ENCODE data around the gene NDFIP2. TPM values are rescaled to one million over a fixed set of nuclear protein-coding genes. Genes with fewer than 3 reads are reported as not detected.

Gene NDFIP2
- total RNA-seq, 1 experiment from 2014 or later = 48.4 TPM

- H3F3A ChIP-seq (ENCODE audit: insufficient read depth, low read depth) = no peaks in the 10 kb centered on the region
- no peak overlapping the region for H3K4me2 ChIP-seq
- H3K79me2 ChIP-seq (ENCODE audit: low read depth) = no peaks in the 10 kb centered on the region
- TF ChIP-seq, protein P1, sequence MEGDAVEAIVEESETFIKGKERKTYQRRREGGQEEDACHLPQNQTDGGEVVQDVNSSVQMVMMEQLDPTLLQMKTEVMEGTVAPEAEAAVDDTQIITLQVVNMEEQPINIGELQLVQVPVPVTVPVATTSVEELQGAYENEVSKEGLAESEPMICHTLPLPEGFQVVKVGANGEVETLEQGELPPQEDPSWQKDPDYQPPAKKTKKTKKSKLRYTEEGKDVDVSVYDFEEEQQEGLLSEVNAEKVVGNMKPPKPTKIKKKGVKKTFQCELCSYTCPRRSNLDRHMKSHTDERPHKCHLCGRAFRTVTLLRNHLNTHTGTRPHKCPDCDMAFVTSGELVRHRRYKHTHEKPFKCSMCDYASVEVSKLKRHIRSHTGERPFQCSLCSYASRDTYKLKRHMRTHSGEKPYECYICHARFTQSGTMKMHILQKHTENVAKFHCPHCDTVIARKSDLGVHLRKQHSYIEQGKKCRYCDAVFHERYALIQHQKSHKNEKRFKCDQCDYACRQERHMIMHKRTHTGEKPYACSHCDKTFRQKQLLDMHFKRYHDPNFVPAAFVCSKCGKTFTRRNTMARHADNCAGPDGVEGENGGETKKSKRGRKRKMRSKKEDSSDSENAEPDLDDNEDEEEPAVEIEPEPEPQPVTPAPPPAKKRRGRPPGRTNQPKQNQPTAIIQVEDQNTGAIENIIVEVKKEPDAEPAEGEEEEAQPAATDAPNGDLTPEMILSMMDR (conservative IDR thresholded peaks at IDR 0.05) = no peak
- no peak for TF ChIP-seq EZH2 (IDR thresholded peaks at IDR 0.05; ENCODE audit: low read depth)
- H3K27me3 ChIP-seq (ENCODE audit: insufficient read depth, low read depth) = no peaks in the 10 kb centered on the region
- ChIA-PET CTCF (interaction anchor here (0.7 to 0.9 kb wide), 2 partner anchors 67 to 543 kb away, joined by 5 read pairs; no protein-coding TSS in a partner anchor), POLR2A (ENCODE audit: unreplicated experiment) (no interaction called here)
- no peaks in the 10 kb centered on the region for H4K20me1 ChIP-seq (ENCODE audit: insufficient read depth)
- no peak overlapping the region for H2AFZ ChIP-seq
- H3K27ac ChIP-seq = no peak overlapping the region
- H3K4me1 ChIP-seq (replicated peaks; ENCODE audit: insufficient read depth) = peaks cover 11% of the 10 kb centered on the region
- H3K36me3 ChIP-seq (ENCODE audit: low read depth) = no peaks in the 10 kb centered on the region
- BruUV-seq (replicated peaks) = no TSS peak
- no peaks in the 10 kb centered on the region for H3K9me2 ChIP-seq (ENCODE audit: insufficient read depth)
- no peaks in the 10 kb centered on the region for H3K9me3 ChIP-seq (ENCODE audit: insufficient read depth, low read depth)
- intact Hi-C loops (cut with micrococcal nuclease; ENCODE audit: unreplicated experiment) = no loop called here
- DNase-seq = no peak
- H3K4me3 ChIP-seq = no peak overlapping the region
These were observed 17.4 kb upstream of the NDFIP2 start for GRCh38 chr13:79463604-79464003.

DNA sequence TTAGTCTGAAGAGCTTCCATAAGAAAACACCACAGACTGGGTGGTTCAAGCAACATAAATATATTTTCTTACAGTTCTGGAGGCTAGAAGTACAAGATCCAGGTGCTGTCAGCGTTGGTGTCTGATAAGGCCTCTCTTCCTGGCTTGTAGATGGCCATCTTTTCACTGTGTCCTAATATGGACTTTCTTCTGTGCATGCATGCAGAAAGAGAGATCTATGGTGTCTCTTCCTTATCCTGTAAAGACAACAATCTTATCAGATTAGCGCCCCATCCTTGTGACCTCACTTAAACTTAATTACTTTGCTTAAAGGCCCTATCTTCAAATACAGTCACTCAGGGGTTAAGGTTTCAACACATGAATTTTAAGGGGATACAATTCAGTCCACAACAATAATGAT is 14.1 kb upstream of the NDFIP2 start:
- intact Hi-C loops (cut with micrococcal nuclease; ENCODE audit: unreplicated experiment) = no loop called here
- TF ChIP-seq, protein P1 (conservative IDR thresholded peaks at IDR 0.05) = no peak
- no peak for TF ChIP-seq EZH2 (IDR thresholded peaks at IDR 0.05; ENCODE audit: low read depth)

DNA sequence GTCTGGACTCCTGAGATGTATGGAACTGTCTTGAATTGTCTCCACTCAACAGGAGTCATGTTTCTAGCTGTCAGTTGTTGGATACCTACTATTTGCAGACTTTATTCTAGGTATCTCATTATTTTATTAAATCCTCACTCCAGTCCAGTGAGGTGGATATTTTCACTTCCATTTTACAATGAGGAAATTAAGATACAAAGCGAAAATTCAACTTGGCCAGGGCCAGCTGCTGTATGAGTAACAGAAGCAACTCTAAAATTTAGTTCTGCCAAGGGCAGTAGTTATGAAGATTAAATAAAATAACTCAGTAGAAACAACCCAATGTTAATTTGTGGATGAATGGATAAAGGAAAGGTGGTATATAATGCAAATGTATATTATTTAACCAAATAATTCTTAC is 12.6 kb upstream of the NDFIP2 start:
- H3K4me1 ChIP-seq (replicated peaks; ENCODE audit: insufficient read depth) = no peaks in the 10 kb centered on the region
- intact Hi-C loops (cut with micrococcal nuclease; ENCODE audit: unreplicated experiment) = no loop called here
- no peaks in the 10 kb centered on the region for H3F3A ChIP-seq (ENCODE audit: insufficient read depth, low read depth)
- BruUV-seq (replicated peaks) = no TSS peak
- H4K20me1 ChIP-seq (ENCODE audit: insufficient read depth) = no peaks in the 10 kb centered on the region
- ChIA-PET CTCF (no interaction called here), POLR2A (ENCODE audit: unreplicated experiment) (no interaction called here)
- H3K36me3 ChIP-seq (ENCODE audit: low read depth) = no peaks in the 10 kb centered on the region
- H3K27me3 ChIP-seq (ENCODE audit: insufficient read depth, low read depth) = no peaks in the 10 kb centered on the region
- no peaks in the 10 kb centered on the region for H3K79me2 ChIP-seq (ENCODE audit: low read depth)
- H2AFZ ChIP-seq = no peak overlapping the region
- no peaks in the 10 kb centered on the region for H3K9me2 ChIP-seq (ENCODE audit: insufficient read depth)
- H3K27ac ChIP-seq = no peak overlapping the region
- DNase-seq = no peak
- no peak overlapping the region for H3K4me3 ChIP-seq
- H3K4me2 ChIP-seq = no peak overlapping the region
- H3K9me3 ChIP-seq (ENCODE audit: insufficient read depth, low read depth) = no peaks in the 10 kb centered on the region; the same call in 1 of the 2 replicates
- no peak for TF ChIP-seq EZH2 (IDR thresholded peaks at IDR 0.05; ENCODE audit: low read depth)
- TF ChIP-seq, protein P1 (conservative IDR thresholded peaks at IDR 0.05) = no peak

More for the DNA sequence above, 14.1 kb upstream of the NDFIP2 start:
- no peak for DNase-seq
- CTCF ChIA-PET = no interaction called here
- Histone ChIP-seq H3K27ac (no peak overlapping the region), H3K9me2 (ENCODE audit: insufficient read depth) (no peaks in the 10 kb centered on the region), H3K4me2 (no peak overlapping the region), H3K9me3 (ENCODE audit: insufficient read depth, low read depth) (no peaks in the 10 kb centered on the region; the same call in 1 of the 2 replicates), H3K79me2 (ENCODE audit: low read depth) (no peaks in the 10 kb centered on the region), H3K27me3 (ENCODE audit: insufficient read depth, low read depth) (no peaks in the 10 kb centered on the region), H4K20me1 (ENCODE audit: insufficient read depth) (no peaks in the 10 kb centered on the region), H3K4me1 (replicated peaks; ENCODE audit: insufficient read depth) (no peaks in the 10 kb centered on the region), H3K4me3 (no peak overlapping the region), H3K36me3 (ENCODE audit: low read depth) (no peaks in the 10 kb centered on the region), H3F3A (ENCODE audit: insufficient read depth, low read depth) (no peaks in the 10 kb centered on the region), H2AFZ (no peak overlapping the region)
- no TSS peak for BruUV-seq (replicated peaks)
- POLR2A ChIA-PET (ENCODE audit: unreplicated experiment) = interaction anchor here (0.7 kb wide), 1 partner anchor 69 kb away, joined by 5 read pairs; no protein-coding TSS in a partner anchor
